22Rv1 (cell line): Measurements from ENCODE around the gene RPL35.

ENCODE experiments used
- CTCF ChIP-seq: fragments of 450-650 bp; IDR thresholded peaks from 2 replicates; pipeline ENCODE4 v1.5.1; 2017; ENCODE audit warnings: mild to moderate bottlenecking
- ZFX ChIP-seq: fragments of 450-650 bp; IDR thresholded peaks from 2 replicates; pipeline ENCODE4 v1.6.1; 2017; ENCODE audit warnings: antibody characterized with exemption, borderline replicate concordance

- TF ChIP-seq ZFX (no peak), CTCF (no peak)
Measured at GRCh38 chr9:124873664-124874063, 11.9 kb upstream of the RPL35 start.
